ENCODE data around the gene ACKR3.

ACKR3 gene

DNA sequence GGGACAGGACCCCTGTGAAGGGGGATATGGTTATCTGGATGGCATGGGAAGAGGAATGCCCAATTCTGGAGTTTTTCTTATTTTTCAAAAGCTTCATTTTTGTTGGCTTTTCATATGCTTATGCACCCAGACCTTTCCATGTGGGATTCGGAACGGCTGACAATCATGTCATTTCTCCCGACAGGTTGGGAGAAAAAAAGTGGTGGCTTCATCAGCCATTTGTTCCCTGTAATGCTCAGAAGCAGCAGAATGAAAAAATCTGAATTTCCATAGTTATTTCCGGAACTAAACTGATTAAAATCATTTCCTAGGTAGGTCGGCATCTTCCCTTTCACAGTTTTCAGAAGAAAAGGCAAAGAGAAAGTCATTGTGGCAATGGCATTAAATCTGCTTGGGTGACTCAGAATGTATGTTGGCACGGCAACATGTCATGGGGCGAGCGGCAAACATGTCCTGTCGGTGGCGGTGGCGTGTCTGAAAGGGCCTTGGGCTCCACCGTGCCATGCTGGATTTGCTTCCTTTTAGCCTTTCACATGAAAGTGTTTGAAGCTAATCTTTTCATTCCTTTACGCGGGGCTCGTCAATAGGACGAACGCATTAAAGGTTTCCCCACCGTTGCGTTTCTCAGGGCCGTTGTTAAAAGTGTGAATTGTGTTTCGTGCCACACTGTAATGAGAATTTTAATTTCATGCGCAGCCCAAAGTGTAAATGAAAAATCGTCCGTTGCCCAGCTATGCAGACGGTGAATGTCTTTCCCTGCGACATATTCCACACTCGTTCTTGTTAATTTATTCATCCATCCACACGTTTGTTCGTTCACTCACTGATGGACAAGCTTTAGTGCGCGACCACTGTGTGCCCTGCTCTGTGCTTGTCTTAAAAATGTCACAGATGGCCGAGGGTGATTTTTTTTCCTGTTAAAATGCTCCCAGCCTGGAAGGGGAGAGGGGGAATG lies 18.5 kb downstream of the ACKR3 start:
- DNase-seq, result no peak

- DNase-seq, result no peak
These were observed 19.4 kb downstream of the ACKR3 start for GRCh38 chr2:236588932-236589592.

DNA sequence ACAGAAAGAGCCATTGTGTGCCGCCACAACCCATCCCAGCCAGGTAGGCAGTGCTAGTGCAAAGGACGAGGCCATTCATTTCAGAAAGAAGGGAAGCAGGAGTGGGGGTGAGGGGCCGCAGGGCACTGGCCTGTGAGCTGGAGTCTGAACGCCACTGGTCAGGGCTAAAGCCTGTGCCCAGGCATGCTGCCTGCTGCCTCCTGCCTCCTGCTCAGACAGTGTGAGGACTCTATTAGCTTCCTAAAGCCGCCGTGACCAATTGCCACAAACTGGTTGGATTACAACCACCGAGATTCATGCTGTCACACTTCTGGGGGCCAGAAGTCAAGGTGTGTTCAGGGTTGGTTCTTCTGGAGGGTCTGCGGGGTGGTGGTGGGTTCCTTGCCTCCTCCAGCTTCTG lies 21.2 kb downstream of the ACKR3 start:
- no peak for DNase-seq

GRCh38 chr2:236592821-236593220 lies 23.2 kb downstream of the ACKR3 start:
- DNase-seq, result no peak

GRCh38 chr2:236593531-236593930 lies 23.9 kb downstream of the ACKR3 start:
- no peak for DNase-seq

GRCh38 chr2:236593956-236594355 lies 24.3 kb downstream of the ACKR3 start:
- DNase-seq, result no peak

GRCh38 chr2:236597629-236598028 lies 28.0 kb downstream of the ACKR3 start:
- DNase-seq, result no peak

DNA sequence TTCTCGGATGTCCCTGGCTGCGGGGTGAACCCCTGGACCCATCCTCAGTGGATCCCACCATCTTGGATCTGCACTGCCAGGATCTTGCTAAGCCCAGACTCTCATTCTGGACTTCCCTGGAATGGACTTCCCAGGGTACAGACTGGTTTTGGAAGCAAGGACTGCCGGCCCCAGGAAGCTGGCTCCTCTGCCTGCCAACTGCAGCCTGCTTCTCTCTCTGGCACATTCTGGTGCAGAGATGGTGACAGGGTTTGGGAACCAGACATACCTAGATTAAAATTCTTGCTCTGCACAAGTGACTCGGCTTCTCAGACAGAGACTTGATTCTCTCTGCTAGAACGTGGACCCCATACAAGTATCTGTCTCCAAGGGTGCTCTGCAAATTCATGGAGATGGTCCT lies 29.4 kb downstream of the ACKR3 start:
- DNase-seq, result no peak

DNA sequence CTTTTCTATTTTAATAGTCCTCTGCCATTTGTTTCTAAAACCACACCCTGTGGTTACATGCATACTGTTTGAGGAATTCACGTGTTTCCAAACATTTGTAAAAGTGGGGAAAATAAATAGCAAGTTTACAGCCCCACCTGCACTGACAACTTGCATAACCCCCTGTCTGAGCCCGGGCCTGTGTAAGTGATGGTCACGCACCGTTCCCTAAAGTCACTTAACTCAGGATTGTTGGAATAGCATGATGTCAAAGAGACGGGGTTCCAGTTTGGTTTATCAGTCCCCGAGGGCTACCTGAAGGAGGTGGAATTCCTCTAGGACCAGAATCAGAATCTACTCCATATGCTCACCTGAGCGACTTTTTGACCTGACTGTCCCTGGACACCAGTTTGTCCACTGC lies 30.5 kb downstream of the ACKR3 start:
- no peak for DNase-seq

GRCh38 chr2:236600892-236601291 lies 31.3 kb downstream of the ACKR3 start:
- DNase-seq, result no peak

DNA sequence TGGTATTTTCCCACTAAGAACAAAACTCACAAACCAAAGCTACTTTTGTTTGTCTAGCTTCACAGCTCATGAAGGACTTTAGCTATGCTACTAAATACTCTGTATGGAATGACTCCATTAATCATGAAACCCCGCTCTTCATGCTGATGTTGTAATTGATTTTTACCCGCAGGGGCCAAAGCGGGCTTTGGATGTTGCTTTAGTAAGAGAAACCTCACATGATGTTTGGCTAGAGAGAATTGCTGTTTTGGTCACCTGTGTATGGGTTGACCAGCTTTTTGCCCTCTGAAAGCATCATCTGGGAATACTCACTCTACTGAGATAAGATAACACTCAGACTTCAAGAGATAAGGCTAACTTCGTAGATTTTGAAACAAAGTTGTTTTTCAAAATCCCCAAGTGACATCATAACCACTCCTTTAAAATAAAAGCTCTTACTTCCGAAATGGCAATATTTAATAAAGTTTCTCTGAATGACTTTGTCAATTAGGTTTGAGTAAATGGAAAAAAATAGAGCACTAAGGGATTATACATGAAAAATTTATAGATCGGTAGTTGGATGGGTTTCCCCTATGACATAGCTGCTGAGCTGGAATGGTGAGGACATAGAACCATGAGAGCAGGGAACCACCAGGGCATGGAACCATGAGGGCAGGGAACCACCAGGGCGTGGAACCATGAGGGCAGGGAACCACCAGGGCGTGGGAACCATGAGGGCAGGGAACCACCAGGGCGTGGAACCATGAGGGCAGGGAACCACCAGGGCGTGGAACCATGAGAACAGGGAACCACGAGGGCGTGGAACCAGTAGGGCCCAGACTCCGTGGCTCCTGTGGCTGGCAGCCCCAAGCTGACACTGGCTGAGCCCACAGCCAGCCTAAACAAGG lies 31.9 kb downstream of the ACKR3 start:
- no peak for DNase-seq

DNA sequence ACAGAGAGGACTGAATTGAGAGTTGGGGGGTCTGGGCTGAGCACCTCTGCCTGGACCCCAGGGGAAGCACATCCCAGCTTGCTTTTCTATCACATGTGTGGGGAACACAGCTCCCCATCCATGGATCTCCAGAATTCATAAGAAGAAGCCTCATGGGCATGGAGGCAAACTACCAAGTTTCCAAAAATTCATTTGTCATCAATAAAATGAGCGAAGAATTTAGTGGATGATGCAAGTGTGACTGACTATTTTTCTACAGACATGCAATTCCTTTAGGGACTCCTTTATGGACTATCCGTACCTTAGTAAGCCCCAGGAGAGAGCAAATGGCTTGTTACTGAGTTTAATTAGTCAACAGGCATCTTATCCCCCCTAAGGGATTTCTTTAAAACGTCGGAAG lies 33.1 kb downstream of the ACKR3 start:
- no peak for DNase-seq

- no peak for DNase-seq
These were observed 33.9 kb downstream of the ACKR3 start for GRCh38 chr2:236603361-236604015.

DNA sequence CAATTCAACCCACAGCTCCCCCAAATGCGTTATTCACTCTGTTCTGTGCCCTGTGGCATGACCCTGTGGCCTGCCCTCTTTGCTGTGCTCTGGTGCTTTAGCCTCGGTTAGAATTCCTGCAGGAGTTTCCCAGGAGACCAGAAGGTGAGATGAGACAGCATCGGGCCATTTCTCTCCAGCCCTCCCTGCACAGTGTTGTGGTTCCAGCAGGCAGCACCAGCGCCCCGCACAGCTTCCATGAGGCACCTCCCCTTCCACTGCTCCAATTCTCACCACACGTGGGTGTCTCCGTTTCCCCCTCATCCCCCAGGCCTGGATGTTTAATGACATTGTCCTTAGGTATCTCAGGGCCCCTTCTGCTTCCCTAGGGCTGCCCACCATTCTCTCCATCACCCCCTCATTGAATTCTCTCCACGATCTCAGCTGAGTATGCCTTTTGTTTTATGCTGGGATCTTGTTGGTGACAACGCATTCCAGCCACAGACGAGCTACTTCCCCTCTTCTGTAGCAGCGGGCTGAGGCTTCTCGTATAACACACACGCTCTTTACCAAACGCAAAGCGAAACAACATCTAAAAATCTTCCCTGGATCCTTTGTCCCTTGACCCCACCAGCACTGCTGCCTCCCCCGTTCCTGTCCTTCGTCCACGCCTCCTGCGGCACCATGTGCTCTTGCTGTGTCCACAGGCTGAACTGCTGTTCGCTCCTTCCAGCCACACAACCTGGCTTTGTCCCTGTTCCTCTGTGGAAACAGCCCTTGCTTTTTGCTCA lies 35.1 kb downstream of the ACKR3 start:
- DNase-seq, result no peak

DNA sequence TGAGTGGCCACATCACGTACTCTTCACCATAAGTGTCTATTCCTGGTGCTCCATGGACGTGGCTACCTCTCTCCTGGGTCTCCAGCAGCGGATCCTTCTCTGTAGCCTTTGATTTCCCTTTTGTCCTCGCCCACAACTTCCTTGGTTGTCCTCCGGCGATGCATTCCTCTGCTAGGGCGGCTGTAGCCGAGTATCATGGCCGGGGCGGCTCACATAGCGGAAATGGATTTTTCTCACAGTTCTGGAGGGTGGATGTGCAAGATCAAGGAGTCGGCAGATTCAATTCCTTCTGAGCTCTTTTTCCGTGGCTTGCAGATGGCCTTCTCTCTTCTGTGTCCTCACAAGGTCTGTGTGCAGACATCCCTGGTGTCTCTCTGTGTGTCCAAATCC lies 35.7 kb downstream of the ACKR3 start:
- DNase-seq, result no peak

GRCh38 chr2:236606023-236606422 lies 36.4 kb downstream of the ACKR3 start:
- DNase-seq, result no peak

- no peak for DNase-seq
These were observed 38.0 kb downstream of the ACKR3 start for GRCh38 chr2:236607471-236608187.

GRCh38 chr2:236608188-236608525 lies 38.5 kb downstream of the ACKR3 start:
- DNase-seq, result no peak

GRCh38 chr2:236608710-236609109 lies 39.1 kb downstream of the ACKR3 start:
- DNase-seq, result no peak

GRCh38 chr2:236610991-236611821 lies 41.6 kb downstream of the ACKR3 start:
- no peak for DNase-seq

All from RPMI8226 (cell line).